Thoracic aorta (tissue), 2 donors: ENCODE results near the gene ARMC2. TPM values are rescaled to one million over a fixed set of nuclear protein-coding genes. Genes with fewer than 3 reads are reported as not detected.
A peak's percentile ranks its signal among the peaks of the same experiment; 100 is the strongest.

Experiments used
- ATAC-seq: fragments of 150-250 bp; one replicate; pipeline ENCODE4 v1.8.0; 2017; ENCODE audit warnings: low read depth; ENCODE audit not compliant: insufficient number of reproducible peaks, low FRiP score
- DNase-seq: peaks from one replicate; pipeline ENCODE4 v3.0.0-alpha.2; 2020; ENCODE audit warnings: low spot score
- H3K27ac ChIP-seq, 2 donors: fragments of 200-600 bp; sonication (generic); 1 replicate in 1 of 2; 2 replicates in 1 of 2; pipeline ENCODE4 v1.5.1; 2016; ENCODE audit warnings: mild to moderate bottlenecking in 2 of 2, moderate library complexity in 2 of 2
- H3K27me3 ChIP-seq: fragments of 200-600 bp; sonication (generic); replicated peaks from 2 replicates; pipeline ENCODE4 v1.6.0; 2016; ENCODE audit warnings: mild to moderate bottlenecking; ENCODE audit not compliant: insufficient read depth
- H3K36me3 ChIP-seq: fragments of 200-600 bp; sonication (generic); one replicate; pipeline ENCODE4 v1.5.1; 2016
- H3K4me1 ChIP-seq, 2 donors: fragments of 200-600 bp; sonication (generic); 1 replicate in 1 of 2; 2 replicates in 1 of 2; pipeline versions ENCODE4 v1.5.1 to v1.6.0; 2016; ENCODE audit warnings: low read depth in 2 of 2, mild to moderate bottlenecking in 1 of 2; ENCODE audit not compliant: control insufficient read depth in 1 of 2
- H3K4me3 ChIP-seq: fragments of 200-600 bp; sonication (generic); 2 replicates; pipeline ENCODE4 v1.5.1; 2016; ENCODE audit warnings: mild to moderate bottlenecking
- H3K9me3 ChIP-seq: fragments of 200-600 bp; sonication (generic); 2 replicates; pipeline ENCODE4 v1.5.1; 2016
- total RNA-seq, 2 donors: library from RNA; depleted of rRNA; stranded (reverse); fragments of >200 nt; gene quantifications; one replicate each; pipeline versions ENCODE4 v1.1.0 to v1.2.3, GENCODE V29; 2016
- TF ChIP-seq, protein P1 (sequence below): fragments of 200-600 bp; sonication (generic); IDR thresholded peaks from one replicate; pipeline ENCODE4 v1.5.1; 2019; ENCODE audit warnings: antibody characterized with exemption

The ARMC2 gene
- total RNA-seq, 2 donors from 2014 or later: 11.5 to 22.5 TPM

DNA sequence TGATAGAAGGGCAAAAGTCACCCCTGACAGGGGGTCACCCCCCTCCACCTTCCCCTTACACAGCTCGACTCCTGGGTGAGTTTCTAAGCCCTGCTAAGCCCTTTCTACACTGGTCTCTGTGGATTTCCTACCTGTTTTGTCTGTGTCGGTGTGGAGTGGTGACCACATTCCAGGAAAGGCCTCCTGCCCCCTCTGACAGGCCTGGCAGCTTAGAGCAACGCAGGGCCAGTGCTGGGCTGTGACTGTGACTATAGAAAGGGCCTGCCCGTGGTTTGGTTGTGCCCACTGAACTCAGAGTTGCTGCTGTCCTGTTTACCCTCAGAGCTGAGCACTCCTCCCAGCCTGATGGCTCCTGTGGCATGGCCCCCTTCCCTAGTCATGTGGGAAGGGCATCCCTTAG, 109.0 kb downstream of the ARMC2 start:
- Histone ChIP-seq H3K36me3 (no peaks in the 10 kb centered on the region), H3K9me3 (no peaks in the 10 kb centered on the region), H3K4me1 (no peaks in the 10 kb centered on the region), H3K27me3 (no peaks in the 10 kb centered on the region), H3K27ac (no peak overlapping the region), H3K4me3 (no peak overlapping the region)
- TF ChIP-seq, protein P1, sequence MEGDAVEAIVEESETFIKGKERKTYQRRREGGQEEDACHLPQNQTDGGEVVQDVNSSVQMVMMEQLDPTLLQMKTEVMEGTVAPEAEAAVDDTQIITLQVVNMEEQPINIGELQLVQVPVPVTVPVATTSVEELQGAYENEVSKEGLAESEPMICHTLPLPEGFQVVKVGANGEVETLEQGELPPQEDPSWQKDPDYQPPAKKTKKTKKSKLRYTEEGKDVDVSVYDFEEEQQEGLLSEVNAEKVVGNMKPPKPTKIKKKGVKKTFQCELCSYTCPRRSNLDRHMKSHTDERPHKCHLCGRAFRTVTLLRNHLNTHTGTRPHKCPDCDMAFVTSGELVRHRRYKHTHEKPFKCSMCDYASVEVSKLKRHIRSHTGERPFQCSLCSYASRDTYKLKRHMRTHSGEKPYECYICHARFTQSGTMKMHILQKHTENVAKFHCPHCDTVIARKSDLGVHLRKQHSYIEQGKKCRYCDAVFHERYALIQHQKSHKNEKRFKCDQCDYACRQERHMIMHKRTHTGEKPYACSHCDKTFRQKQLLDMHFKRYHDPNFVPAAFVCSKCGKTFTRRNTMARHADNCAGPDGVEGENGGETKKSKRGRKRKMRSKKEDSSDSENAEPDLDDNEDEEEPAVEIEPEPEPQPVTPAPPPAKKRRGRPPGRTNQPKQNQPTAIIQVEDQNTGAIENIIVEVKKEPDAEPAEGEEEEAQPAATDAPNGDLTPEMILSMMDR: no peak
- DNase-seq (no peak), ATAC-seq (no peak)

DNA sequence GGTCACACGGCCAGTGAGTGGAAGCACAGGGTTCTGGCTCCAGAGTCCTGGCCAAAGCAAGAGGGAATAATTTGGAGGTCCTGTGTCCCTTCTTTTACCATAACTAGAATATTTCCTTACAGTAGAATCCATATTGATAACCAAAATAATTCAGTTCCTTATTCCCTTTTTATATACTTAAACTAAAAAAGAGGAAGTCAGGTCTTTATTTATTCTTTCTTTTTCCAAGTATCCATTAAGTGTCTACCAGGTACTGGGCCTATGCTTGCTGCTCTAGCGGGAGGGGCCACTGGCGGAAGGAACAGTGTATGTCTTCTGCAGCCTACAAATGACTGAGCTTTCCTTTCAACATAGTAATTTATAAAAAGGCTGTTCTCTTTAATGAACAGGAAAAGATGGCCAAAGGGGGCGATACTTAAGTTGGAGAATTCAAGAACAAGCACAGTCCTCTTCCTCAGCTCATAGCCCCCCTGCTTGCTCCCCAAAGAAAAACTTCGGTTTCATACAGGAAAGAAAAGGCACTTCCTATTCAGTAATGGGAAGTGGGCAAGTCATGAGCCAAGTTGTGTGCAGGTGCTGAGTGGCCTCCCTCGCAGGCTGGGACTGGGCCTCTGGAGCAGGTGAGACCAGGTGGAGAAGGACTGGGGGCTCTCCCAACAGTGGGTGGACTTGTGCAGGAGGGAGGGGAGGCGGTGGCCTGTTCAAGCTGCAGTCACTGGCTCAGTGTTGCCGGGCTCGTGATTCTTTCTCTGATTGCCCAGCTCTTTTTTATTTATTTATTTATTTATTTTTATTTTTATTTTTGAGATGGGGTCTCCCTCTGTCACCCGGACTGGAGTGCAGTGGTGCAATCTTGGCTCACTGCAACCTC, 110.9 kb downstream of the ARMC2 start:
- no peaks in the 10 kb centered on the region for H3K36me3 ChIP-seq
- no peak for ATAC-seq
- TF ChIP-seq, protein P1: no peak
- H3K9me3 ChIP-seq: no peaks in the 10 kb centered on the region
- H3K4me3 ChIP-seq: no peak overlapping the region
- H3K27ac ChIP-seq: no peak overlapping the region
- no peak for DNase-seq
- H3K4me1 ChIP-seq: no peaks in the 10 kb centered on the region
- no peaks in the 10 kb centered on the region for H3K27me3 ChIP-seq

- ATAC-seq: no peak
- Histone ChIP-seq H3K4me3 (no peak overlapping the region), H3K36me3 (no peaks in the 10 kb centered on the region), H3K4me1 (no peaks in the 10 kb centered on the region), H3K9me3 (no peaks in the 10 kb centered on the region), H3K27ac (peak overlapping the region in 1 of 2 donors; percentile 9), H3K27me3 (no peaks in the 10 kb centered on the region)
- TF ChIP-seq, protein P1: no peak
- DNase-seq: no peak
These were observed 111.9 kb downstream of the ARMC2 start for GRCh38 chr6:108959972-108960582.

DNA sequence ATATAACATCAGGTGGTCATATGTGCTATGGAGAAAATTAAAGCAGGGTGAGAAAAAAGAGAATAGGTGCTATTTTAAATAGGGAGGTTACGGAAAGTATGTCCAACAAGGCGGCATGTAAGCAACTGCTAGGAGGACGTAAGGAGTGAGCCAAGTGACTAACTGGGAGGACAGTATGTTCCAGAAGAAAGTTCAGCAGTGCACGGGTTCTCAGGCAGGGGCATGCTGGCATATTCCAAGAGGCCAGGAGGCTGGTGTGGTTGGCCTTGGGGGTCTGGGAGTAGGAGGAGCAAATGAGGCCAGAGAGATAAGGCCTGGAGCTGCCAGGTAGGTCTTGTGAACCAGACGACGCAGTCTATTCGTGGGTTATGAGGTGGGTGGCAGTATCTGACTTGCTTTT, 112.4 kb downstream of the ARMC2 start:
- ATAC-seq: no peak
- Histone ChIP-seq H3K4me3 (no peak overlapping the region), H3K27me3 (no peaks in the 10 kb centered on the region), H3K36me3 (no peaks in the 10 kb centered on the region), H3K9me3 (no peaks in the 10 kb centered on the region), H3K4me1 (no peaks in the 10 kb centered on the region), H3K27ac (peak overlapping the region in 1 of 2 donors; percentile 9)
- TF ChIP-seq, protein P1: no peak
- no peak for DNase-seq

- no peaks in the 10 kb centered on the region for H3K27me3 ChIP-seq
- no peak for ATAC-seq
- DNase-seq: no peak
- TF ChIP-seq, protein P1: no peak
- no peaks in the 10 kb centered on the region for H3K9me3 ChIP-seq
- no peak overlapping the region for H3K4me3 ChIP-seq
- peak overlapping the region in 1 of 2 donors; percentile 9 for H3K27ac ChIP-seq
- H3K36me3 ChIP-seq: no peaks in the 10 kb centered on the region
- no peaks in the 10 kb centered on the region for H3K4me1 ChIP-seq
These were observed 112.9 kb downstream of the ARMC2 start for GRCh38 chr6:108961077-108961476.
